Measurements from ENCODE around the gene ERFL.

- TF ChIP-seq CTCF (conservative IDR thresholded peaks at IDR 0.05) (no peak), EZH2 (IDR thresholded peaks at IDR 0.05; ENCODE audit: low read depth) (no peak)
Observed at GRCh38 chr19:41909706-41910105, 18.5 kb downstream of the ERFL start.
